Activated effector memory CD4-positive, alpha-beta T cell treated with anti-CD3 and anti-CD28 coated beads, Interleukin-2, amount 50 U/mL, for 16 hours (primary cell): Measurements from ENCODE around the gene LMAN1.

ENCODE experiments used
- DNase-seq: peaks from one replicate; pipeline ENCODE4 v3.0.0-alpha.2; 2020

Gene LMAN1

GRCh38 chr18:59358712-59359575, at the start of gene LMAN1:
Gene LMAN1, minus strand, starts transcription at chr18:59359265. Its CDS starts 21 bp downstream, at chr18:59359244.
- peak; percentile 97 for DNase-seq

- DNase-seq: peak; percentile 88
Measured at GRCh38 chr18:59402432-59403090, 43.5 kb upstream of the LMAN1 start.

GRCh38 chr18:59400407-59400806, 41.3 kb upstream of the LMAN1 start:
- no peak for DNase-seq

- no peak for DNase-seq
Measured at GRCh38 chr18:59395226-59396175, 36.4 kb upstream of the LMAN1 start.

- no peak for DNase-seq
Measured at GRCh38 chr18:59393381-59393780, 34.3 kb upstream of the LMAN1 start.

- no peak for DNase-seq
Measured at GRCh38 chr18:59388817-59389216, 29.8 kb upstream of the LMAN1 start.

- DNase-seq: no peak
Measured at GRCh38 chr18:59387687-59388565, 28.9 kb upstream of the LMAN1 start.

- DNase-seq: no peak
Measured at GRCh38 chr18:59386909-59387686, 28.0 kb upstream of the LMAN1 start.

GRCh38 chr18:59385191-59385590, 26.1 kb upstream of the LMAN1 start:
- no peak for DNase-seq

- no peak for DNase-seq
Measured at GRCh38 chr18:59383851-59384250, 24.8 kb upstream of the LMAN1 start.

- no peak for DNase-seq
Measured at GRCh38 chr18:59382383-59382782, 23.3 kb upstream of the LMAN1 start.

GRCh38 chr18:59381949-59382348, 22.9 kb upstream of the LMAN1 start:
- DNase-seq: no peak

GRCh38 chr18:59380706-59381105, 21.6 kb upstream of the LMAN1 start:
- DNase-seq: no peak

GRCh38 chr18:59379772-59380522, 20.9 kb upstream of the LMAN1 start:
- DNase-seq: no peak

GRCh38 chr18:59377613-59378337, 18.7 kb upstream of the LMAN1 start:
- no peak for DNase-seq

GRCh38 chr18:59376351-59376935, 17.4 kb upstream of the LMAN1 start:
- DNase-seq: no peak

- DNase-seq: no peak
Measured at GRCh38 chr18:59374128-59374527, 15.1 kb upstream of the LMAN1 start.

GRCh38 chr18:59372975-59373374, 13.9 kb upstream of the LMAN1 start:
- DNase-seq: no peak

- no peak for DNase-seq
Measured at GRCh38 chr18:59360381-59360780, 1.3 kb upstream of the LMAN1 start.
